Measurements from ENCODE around the gene LIPF.
"Not testable (repeated sequence)": the region's sequence is repeated elsewhere in the genome, so short reads cannot be mapped to it uniquely, and the experiment has no call there.

The LIPF gene

DNA sequence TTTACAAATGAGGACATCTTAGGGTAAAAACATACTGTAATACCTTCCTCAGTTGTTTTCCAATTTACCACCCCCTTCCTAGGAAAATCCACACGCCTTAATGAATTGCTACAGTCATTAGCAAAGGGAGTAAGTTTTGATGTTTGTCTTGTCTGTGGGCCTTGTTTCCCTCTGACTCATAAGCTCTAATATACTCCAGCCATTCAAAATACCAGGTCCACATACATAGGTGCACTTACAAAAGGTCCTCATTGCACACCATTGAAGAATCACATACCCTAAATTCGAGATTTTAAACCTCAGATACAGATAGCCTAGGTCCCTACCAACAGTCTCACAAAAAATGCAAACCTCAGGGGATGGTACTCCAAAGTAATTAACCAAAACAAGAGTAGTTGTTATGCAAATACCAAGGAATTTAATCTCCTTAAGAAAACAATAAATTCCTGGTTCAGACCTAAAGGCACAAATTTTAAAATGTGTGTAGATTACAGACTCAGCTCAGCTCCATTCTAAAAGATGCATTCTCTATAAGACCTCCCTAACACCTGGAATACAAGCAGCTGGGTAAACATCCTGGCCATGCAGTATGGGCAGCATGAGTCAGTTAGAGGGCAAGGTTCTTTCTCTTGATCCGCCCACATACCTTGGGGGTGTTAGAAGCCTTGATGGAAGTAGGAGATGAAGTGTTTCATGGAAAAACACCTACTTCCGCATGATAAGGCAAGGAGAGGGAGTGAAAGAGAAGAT, 38.8 kb downstream of the LIPF start:
- no peaks in the 10 kb centered on the region for H3K9me3 ChIP-seq
- no peaks in the 10 kb centered on the region for H3K4me1 ChIP-seq
- no peak overlapping the region for H3K4me3 ChIP-seq (ENCODE audit: low read depth, low read length)
- no peak for DNase-seq
- TF ChIP-seq, protein P1, sequence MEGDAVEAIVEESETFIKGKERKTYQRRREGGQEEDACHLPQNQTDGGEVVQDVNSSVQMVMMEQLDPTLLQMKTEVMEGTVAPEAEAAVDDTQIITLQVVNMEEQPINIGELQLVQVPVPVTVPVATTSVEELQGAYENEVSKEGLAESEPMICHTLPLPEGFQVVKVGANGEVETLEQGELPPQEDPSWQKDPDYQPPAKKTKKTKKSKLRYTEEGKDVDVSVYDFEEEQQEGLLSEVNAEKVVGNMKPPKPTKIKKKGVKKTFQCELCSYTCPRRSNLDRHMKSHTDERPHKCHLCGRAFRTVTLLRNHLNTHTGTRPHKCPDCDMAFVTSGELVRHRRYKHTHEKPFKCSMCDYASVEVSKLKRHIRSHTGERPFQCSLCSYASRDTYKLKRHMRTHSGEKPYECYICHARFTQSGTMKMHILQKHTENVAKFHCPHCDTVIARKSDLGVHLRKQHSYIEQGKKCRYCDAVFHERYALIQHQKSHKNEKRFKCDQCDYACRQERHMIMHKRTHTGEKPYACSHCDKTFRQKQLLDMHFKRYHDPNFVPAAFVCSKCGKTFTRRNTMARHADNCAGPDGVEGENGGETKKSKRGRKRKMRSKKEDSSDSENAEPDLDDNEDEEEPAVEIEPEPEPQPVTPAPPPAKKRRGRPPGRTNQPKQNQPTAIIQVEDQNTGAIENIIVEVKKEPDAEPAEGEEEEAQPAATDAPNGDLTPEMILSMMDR (IDR thresholded peaks at IDR 0.05; ENCODE audit: low read depth, low read length) = no peak
- H3K36me3 ChIP-seq = no peaks in the 10 kb centered on the region
- H3K27me3 ChIP-seq = no peaks in the 10 kb centered on the region

GRCh38 chr10:88705958-88706357, 41.7 kb downstream of the LIPF start, which contains the start of gene LIPK:
Gene LIPK (plus strand): TSS chr10:88706249. CDS start chr10:88724544, 18,295 bp downstream.
- TF ChIP-seq, protein P1 (IDR thresholded peaks at IDR 0.05; ENCODE audit: low read depth, low read length) = no peak
- H3K9me3 ChIP-seq = no peaks in the 10 kb centered on the region
- H3K4me1 ChIP-seq = no peaks in the 10 kb centered on the region
- H3K36me3 ChIP-seq = no peaks in the 10 kb centered on the region
- DNase-seq = no peak
- no peak within 1 kb of the TSS for H3K4me3 ChIP-seq (ENCODE audit: low read depth, low read length)
- H3K27me3 ChIP-seq = no peaks in the 10 kb centered on the region

DNA sequence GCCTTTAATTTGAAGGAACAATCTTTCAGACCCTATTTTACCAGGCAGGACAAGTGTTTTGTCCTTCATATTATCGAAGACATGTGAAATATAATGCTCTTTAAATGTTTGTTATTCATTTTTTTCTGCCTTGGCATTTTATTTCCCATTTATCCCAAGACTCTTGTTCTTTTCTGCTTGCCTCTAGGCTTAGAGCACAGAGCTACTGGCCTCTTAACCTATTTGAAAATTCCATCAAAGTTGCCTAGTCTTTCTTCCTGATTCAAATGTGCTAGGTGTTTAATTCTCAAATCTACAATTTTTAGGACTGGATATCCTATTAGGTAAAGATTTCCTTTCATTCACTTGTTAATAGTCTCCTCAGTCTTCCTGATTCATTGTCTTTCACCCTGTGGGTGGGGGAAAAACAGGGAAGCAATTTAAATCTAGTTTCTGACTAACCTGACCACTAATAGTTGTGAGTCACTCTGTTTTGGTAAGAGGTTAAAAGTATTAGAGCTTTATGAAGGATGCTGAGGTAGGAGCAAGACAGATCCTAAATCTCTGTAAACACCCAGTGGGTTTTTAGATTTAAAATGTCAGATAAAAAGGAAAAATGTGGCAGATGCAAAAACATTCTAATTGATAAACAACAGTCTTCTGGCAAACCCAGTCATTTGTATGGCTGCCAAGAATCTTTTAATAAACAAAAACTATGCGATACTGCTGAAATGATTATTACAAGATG, 43.4 kb downstream of the LIPF start:
- Histone ChIP-seq H3K4me3 (ENCODE audit: low read depth, low read length) (no peak overlapping the region), H3K27me3 (no peaks in the 10 kb centered on the region), H3K36me3 (no peaks in the 10 kb centered on the region), H3K9me3 (no peaks in the 10 kb centered on the region), H3K4me1 (no peaks in the 10 kb centered on the region)
- DNase-seq = no peak
- TF ChIP-seq, protein P1 (IDR thresholded peaks at IDR 0.05; ENCODE audit: low read depth, low read length) = no peak

DNA sequence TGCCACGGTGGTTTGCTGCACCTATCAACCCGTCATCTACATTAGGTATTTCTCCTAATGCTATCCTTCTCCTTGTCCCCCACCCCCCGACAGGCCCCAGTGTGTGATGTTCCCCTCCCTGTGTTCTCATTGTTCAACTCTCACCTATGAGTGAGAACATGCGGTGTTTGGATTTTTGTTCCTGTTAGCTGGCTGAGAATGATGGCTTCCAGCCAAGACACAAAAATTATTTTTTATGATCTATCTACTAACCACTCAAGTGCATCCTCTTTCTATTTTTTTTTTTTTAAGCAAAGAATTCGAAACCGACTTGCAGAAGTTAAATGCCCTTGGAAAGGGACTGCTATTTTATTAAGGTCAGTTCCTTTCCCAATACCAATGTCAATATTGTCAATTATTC, 45.1 kb downstream of the LIPF start:
- H3K27me3 ChIP-seq; H3K4me3 ChIP-seq (ENCODE audit: low read depth, low read length); H3K36me3 ChIP-seq; DNase-seq; H3K4me1 ChIP-seq; H3K9me3 ChIP-seq: not testable (repeated sequence)

DNA sequence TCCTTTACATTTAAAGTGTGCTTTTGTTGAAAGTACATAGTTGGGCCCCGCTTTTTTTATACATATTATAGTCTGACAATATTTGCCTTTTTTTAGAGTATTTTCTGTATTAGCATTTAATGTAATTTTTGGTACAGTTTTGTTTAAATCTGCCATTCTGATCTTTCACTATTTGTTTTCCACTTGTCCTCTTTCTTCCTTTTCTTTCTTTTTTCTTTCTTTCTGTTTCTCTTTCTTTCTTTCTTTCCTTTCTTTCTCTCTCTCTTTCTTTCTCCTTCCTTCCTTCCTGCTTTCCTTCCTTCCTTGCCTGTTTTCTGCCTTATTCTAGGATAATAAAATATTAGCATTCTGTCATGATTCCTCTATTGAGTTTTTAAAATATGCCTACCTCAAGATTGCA, 51.3 kb downstream of the LIPF start:
- DNase-seq = no peak
- no peaks in the 10 kb centered on the region for H3K27me3 ChIP-seq
- TF ChIP-seq, protein P1 (IDR thresholded peaks at IDR 0.05; ENCODE audit: low read depth, low read length) = no peak
- H3K9me3 ChIP-seq = no peaks in the 10 kb centered on the region
- no peaks in the 10 kb centered on the region for H3K4me1 ChIP-seq
- H3K36me3 ChIP-seq = no peaks in the 10 kb centered on the region
- H3K4me3 ChIP-seq (ENCODE audit: low read depth, low read length) = no peak overlapping the region

- Histone ChIP-seq H3K4me1 (no peaks in the 10 kb centered on the region), H3K9me3 (no peaks in the 10 kb centered on the region), H3K27me3 (no peaks in the 10 kb centered on the region), H3K4me3 (ENCODE audit: low read depth, low read length) (no peak overlapping the region), H3K36me3 (no peaks in the 10 kb centered on the region)
- no peak for DNase-seq
- TF ChIP-seq, protein P1 (IDR thresholded peaks at IDR 0.05; ENCODE audit: low read depth, low read length) = no peak
These were observed 57.1 kb downstream of the LIPF start for GRCh38 chr10:88721392-88721791.
